HG03060 (cell line): ENCODE data around the gene NFE2.
"Not testable (repeated sequence)": the region's sequence is repeated elsewhere in the genome, so short reads cannot be mapped to it uniquely, and the experiment has no call there.

ENCODE experiments used
- ATAC-seq: cut with Tn5 transposase; IDR thresholded peaks from one replicate; pipeline ENCODE4 v1.9.1; 2021; ENCODE audit warnings: low read depth, moderate number of reproducible peaks; ENCODE audit not compliant: unreplicated experiment

The NFE2 gene

DNA sequence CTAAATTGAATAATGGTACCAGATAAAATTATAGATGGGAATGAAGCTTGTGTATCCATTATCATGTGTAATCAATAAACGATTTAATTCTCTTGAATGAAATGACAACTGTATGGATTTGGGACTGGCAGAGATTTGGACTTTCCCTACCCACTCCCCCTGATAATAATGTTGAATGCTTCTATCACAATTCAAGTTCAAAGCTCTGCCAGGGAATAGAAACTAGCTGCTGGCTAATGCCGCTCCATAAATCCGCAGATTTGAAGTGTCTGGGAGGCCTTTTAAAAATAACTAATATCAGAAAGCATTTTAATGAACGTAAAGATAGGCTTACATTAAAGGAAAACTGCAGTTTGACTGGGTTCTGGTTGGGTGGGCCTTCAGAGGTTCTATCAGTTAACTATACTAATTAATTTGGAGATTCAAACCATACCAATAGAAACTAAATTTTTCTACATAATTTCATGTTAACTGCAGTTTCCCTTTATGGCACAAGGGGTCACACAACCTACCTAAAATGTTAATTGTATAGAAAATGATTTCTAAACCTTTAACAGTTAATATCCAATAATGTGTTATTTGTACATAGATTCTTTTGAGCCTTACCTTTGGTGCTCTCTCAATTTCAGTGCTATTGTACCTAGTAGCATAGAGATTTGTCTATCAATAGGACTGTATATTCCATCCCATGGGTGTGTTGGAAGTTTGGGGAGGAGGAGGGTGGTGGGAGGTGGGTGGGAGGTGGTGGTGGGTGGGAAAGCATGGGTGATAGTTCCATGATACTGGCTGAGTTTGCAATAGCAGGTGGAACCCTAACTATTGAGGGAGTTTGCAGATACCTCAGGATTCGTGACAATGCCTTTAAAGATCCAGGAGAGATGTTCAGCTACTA, 15.4 kb downstream of the NFE2 start:
- no peak for ATAC-seq

GRCh38 chr12:54284070-54284780, 16.6 kb downstream of the NFE2 start:
- not testable (repeated sequence) for ATAC-seq

DNA sequence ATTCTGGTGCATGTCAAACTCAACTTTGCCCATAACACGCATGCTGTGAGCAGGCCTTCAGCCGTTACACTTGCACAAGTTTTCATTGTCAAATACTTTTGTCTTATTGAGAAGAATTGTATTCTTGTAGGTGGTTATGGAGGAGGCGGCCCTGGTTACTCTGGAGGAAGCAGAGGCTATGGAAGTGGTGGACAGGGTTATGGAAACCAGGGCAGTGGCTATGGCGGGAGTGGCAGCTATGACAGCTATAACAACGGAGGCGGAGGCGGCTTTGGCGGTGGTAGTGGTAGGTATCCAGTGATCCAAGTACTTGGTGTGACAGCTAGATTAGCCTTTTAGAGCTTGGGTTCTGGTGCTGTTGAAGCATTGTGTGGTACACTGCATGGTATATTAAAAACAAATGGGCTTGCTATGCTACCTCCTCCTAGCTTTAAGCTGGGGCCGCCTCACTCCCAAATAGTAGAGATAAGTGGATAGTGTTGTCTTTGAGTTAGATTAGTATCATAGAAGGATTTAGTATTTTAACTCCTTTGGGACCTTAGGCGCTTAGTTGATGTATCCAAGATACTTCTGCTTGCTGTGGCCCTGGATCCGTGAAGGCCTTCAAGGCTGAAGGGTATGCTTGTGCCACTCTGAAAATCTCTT, 17.7 kb downstream of the NFE2 start:
- ATAC-seq = no peak

DNA sequence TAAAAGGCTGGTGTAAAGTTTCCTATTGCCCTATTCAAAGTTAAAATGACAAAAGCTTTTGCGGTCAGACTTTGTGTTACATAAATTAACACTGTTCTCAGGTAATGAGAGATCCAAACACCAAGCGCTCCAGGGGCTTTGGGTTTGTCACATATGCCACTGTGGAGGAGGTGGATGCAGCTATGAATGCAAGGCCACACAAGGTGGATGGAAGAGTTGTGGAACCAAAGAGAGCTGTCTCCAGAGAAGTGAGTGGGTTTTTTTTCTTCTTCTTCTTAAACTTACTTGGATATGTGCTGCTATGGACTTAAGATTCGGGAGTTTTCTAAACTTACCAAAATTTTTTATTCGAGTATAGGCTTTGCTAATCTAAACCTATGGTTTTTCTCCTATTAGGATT, 19.1 kb downstream of the NFE2 start:
- not testable (repeated sequence) for ATAC-seq

DNA sequence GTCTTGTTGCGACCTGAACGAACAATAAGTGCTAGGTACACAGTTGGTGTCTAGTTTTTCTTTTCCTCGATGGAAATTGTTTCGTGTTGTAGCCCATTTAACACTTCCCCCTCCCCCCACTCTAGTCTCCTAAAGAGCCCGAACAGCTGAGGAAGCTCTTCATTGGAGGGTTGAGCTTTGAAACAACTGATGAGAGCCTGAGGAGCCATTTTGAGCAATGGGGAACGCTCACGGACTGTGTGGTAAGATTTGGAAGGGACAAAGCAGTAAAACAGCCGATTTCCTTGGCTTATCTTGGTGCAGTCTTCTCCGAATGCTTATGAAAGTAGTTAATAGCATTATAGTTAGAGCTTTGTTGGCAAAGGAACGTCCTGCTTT, 19.6 kb downstream of the NFE2 start:
- ATAC-seq = not testable (repeated sequence)

DNA sequence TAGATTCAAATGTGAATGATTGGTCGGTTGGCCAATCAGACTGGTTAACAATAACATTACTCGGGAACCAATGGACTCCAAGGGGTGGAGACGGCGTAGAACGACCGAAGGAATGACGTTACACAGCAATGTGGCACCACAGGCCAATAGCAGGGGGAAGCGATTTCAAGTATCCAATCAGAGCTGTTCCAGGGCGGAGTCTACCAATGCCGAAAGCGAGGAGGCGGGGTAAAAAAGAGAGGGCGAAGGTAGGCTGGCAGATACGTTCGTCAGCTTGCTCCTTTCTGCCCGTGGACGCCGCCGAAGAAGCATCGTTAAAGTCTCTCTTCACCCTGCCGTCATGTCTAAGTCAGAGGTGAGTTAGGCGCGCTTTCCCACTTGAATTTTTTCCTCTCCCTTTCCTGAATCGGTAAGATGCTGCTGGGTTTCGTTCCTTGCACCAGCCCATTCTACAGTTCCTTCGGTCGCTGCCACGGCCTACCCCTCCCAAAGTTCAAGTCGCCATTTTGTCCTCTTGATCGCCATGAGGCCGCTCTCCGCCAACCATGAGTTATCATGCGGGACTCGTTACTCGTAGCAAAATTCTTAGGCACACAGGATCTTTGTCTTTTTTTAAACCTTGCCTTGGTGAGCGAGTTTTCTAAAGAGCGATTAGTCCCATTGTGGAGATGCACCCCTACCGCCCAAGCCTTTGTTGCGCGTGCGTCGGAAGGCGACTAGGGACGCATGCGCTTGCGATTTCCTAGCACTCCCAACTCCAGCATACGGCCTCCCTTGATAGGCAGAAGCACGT, 20.2 kb downstream of the NFE2 start, which contains the start of gene HNRNPA1:
Gene HNRNPA1, plus strand, starts transcription at position 259 of the 793 bp plus-strand sequence. Its CDS starts 82 bp downstream, at position 341.
- peak; percentile 88 for ATAC-seq

GRCh38 chr12:54279632-54280467, 21.0 kb downstream of the NFE2 start, which contains the start of gene CBX5:
Gene CBX5 (minus strand): TSS chr12:54280122. CDS start chr12:54257650, 22,472 bp downstream.
- ATAC-seq = peak; percentile 77

- ATAC-seq = no peak
These were observed 21.6 kb downstream of the NFE2 start for GRCh38 chr12:54279227-54279631.

DNA sequence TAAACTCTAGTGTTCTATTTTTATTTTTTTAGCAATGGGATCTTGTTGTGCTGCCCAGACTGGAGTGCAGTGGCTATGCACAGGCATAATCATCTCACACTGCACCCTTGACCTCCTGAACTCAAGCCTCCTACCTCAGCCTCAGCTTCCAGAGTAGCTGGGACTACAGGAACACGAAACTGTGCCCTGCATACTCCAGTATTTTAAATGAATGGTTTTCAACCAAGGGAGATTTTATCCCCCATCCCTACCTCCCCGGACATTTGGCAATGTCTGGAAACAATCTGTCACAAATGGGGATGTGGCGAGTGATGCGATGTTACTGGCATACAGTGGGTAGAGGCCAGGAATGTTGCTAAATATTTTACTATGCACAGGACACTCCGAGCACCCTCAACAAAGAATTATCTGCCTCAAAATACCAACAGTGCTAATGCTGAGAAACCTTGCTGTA, 23.0 kb downstream of the NFE2 start:
- no peak for ATAC-seq

GRCh38 chr12:54276368-54276767, 24.4 kb downstream of the NFE2 start:
- ATAC-seq = no peak

DNA sequence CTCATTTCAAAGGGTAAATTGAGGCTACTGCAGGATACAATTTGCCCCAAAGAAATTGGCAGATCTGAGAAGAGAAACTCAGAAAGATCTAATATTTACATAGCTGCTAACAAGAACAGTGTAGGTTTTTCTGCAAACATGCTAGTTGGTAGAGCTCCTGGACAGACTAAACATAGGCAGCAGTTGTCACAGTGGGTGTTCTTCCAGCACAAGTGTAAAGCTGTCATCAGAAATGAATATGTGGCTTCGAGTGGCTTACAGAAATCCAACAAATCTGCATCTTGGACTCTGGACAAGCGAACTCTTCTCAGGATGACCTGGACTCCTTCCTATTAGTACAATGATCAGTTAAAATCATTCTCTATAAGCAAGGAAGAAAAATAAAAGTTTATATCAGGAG, 26.8 kb downstream of the NFE2 start:
- no peak for ATAC-seq

- no peak for ATAC-seq
These were observed 28.6 kb downstream of the NFE2 start for GRCh38 chr12:54272214-54272613.

- no peak for ATAC-seq
These were observed 30.5 kb downstream of the NFE2 start for GRCh38 chr12:54270345-54270744.

DNA sequence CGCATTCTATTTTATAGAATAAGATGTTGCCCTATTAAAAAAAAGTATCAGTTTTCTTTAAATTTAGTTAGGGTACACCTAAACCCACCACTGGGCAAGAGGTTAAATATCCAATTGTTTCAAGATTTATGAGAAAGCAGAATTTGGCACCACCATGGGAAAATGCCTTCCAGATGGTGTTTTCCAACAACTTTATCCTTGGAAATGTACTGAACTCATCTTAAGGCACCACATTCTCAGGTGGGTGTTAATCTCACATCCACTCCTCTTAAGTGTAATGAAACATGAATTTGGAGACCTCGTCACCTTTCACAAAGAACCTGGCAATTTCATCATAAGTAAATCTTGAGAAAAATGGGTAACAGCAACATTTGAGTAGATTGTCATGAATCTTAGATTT, 34.0 kb downstream of the NFE2 start:
- no peak for ATAC-seq

DNA sequence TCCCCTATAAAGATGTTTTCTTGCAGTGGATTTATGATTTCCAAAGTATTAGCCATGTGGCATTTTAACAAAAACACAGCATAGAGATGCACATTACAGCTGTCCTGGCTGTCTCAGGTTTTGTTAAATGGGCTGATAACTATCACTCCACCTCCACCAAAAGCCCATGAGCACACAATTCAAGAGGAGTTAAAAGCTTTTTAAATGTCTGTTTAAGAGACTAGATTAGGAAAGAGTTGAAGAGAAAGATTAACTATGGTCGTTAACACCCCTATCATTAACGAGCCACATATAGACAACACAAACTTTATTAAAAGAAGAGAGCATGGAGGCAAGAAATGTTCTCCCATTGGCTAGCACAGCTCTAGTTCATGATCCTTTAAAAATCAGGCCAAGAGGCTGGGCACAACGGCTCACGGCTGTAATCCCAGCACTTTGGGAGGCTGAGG, 35.4 kb downstream of the NFE2 start:
- no peak for ATAC-seq

DNA sequence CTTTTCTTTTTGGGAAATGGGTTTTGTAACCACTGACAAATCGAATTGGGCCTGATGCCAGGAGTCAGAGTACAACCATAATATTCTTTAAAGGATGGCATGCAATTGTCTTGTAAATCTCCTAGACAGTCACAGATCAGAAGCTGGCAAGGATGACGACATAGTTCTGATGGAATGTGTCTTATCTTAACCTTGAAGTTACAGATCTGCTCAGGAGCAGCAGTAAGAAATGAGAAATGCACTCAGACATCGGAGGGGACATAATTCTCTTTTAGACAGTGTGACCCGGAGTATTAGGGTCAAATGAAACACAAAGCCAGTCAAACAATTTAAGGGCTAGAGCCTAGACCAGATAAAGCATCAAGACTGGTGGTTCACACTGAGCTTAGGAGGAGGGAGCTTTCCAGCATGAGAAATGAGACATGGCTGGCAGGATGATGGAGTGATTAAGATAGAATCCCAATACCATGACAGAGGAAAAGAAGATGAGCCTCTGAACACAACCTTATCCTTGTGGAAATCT, 38.4 kb downstream of the NFE2 start:
- ATAC-seq = no peak

- no peak for ATAC-seq
These were observed 38.9 kb downstream of the NFE2 start for GRCh38 chr12:54261815-54262402.

DNA sequence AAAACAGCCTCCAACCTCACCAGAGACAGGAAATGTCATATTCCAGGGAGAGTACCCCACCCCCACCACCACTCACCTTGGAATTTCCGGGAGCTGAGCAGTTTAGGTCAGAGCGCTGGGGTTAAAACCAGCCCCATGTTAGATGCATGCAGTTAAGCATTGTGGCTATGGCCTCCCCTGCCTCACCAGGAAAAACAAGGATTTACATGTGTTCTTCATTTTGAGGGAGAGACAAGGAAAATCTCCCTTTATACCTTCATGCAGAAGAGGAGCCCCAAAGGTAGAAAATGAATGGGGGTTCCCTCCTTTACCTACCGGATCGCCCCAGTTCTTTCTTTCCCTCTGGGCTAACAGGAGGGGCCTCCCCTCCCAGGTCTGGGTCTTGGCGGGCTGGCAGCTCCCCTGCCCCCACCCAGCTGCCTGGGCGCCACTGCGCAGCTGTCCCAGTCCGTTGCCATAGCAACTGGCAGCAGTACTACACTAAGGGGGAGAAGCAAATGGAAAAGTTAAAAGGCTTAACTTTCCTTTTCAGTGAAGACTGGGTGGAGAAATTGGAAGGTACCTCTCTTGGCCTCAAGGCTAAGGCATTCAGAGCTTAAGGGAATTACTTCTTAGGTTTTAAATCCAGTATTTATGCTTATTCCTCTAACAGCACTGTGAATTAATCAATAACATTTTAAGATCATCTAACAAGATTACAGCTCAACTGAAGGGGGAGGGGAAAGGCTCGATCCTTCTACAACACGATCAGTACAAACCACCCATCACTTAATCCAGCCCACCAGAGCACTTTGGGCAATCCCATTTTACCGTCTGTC, 41.4 kb downstream of the NFE2 start:
- ATAC-seq = no peak
